NCI-H2196 (cell line): ENCODE results near the gene MCM5.

Experiments used
- DNase-seq: peaks from one replicate; lab custom pipeline; 2025; ENCODE audit not compliant: unreplicated experiment; lab: John Stamatoyannopoulos, UW

The MCM5 gene

DNA sequence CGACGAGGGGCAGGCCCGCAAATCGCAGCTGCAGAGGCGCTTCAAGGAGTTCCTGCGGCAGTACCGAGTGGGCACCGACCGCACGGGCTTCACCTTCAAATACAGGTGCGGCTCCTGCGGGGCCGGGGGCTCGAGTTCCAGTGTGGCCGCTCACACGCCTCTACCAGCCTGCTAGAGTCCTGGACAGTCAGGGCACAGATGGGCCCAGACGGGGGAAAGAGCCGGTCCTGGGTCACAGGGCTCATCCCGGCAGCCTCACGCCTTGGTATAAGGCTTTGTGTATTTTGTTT, 506 bp downstream of the MCM5 start:
- no peak for DNase-seq

DNA sequence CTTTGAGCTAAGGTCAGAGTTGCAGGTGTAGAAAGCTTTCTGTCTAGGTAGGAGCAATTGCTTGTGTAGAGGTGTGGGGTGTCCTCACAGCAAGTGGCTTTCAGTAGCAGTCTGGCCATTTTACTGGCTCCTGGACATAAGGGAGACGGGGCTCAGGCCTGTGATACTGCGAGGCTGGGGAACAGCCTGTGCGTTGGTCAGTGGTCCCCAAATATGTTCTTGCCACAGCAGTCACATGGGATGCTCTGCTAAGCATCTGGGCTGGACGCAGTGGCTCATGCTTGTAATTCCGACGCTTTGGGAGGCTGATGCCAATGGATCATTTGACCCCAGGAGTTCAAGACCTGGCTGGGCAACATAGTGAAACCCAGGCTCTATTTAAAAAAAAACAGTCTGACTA, 1.9 kb downstream of the MCM5 start:
- DNase-seq = no peak

DNA sequence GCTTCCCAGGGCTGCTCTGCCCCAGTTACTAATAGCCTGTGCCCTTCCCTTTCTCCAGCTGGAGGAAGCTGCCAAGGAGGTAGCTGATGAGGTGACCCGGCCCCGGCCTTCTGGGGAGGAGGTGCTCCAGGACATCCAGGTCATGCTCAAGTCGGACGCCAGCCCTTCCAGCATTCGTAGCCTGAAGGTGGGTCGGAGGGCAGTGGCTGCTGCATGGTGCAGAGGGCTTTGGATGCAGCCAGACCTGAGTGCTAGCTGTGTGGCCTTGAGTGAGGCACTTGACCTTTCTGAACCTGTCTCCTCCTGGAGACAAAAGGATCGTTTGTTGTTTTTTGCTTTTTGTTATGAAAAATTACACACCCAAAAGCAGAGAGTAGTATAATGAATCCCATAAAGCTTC, 3.4 kb downstream of the MCM5 start:
- DNase-seq = no peak

DNA sequence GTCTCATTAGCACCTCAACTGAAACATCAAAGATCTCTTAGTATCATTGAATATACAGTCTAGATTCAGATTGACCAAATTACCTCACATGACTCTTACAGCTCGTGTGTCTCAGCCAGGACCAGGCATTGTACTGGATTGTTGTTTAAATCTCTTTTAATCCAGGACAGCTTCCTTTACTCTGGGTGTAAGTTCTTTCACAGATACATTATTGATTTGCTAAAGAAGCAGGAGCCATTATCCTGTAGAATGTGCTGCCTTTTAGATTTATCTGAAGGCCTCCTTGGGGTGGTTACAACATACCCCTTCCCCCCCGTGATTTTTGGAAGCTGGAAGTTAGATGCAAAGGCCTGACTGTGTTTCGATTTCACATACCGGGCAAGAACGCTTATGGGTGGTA, 4.2 kb downstream of the MCM5 start:
- DNase-seq = no peak

DNA sequence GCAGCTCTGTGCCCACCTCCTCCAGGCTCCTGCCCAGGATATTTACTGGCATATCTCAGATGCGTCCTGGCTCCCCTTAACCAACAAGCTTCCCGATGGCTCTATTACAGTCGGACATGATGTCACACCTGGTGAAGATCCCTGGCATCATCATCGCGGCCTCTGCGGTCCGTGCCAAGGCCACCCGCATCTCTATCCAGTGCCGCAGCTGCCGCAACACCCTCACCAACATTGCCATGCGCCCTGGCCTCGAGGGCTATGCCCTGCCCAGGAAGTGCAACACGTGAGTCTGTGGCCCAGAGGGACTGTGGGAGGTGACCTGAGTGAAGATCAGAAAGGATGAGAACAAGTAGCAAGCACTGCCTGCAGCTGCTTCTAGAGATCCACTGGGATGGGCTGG, 6.5 kb downstream of the MCM5 start:
- DNase-seq = no peak

DNA sequence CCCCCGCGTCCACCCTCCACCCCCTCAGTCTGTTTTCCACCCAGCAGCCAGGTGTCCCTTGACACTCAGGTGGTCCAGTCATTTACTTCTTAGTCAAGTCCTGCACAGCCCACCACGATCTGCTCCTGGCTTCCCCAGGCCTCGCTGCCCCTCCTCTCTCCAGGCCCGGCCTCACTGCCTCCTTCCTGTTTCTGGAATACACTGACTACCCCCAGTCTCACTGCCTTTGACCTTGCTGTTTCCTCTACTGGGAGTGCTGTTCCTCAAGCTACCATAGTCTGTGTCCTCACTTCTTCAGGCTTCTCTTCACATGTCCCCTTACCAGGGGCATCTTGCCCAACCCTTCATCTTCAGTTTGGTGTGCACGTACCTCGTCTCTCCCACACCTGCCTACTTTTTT, 7.4 kb downstream of the MCM5 start:
- DNase-seq = no peak

DNA sequence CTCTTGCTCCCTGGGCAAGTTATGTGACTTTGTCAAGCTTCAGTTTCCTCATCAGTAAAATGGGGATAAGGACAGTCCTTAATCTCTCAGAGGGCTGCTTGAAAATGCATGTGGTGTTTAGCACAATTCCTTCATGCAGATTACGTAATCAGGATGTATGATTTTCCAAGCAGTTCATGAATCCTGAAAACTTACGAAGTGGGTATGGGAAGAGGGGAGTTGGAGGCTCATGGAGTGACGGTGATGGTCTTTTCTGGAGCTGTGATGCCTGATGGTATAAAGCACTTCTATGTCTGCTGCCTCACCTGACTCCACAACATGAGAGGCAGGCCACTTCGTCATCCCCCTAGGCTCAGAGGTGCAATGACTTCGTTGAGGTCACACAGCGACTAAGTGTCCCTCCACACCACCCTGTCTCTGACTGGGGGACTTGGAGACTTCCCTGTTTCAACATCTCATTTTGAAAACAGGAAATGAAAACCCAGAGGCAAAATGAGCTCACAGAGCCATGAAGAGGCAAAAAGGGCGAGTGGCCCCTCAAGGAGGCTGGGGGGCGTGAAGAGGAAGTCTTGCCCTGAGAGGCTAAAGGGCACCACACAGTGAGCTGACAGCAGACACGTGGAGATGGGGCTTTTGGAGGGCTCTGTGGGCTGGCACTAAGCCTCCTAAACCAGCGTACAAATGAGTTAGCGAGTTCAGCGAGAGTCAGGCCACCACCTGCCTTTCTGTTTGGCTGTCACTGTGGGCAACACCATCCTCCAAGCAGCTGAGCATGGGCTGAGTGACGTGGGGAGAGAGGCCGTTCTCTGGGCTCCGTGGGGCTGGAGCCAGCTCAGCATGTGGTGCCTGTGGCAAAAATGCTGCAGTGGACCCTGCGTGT, 10.1 kb downstream of the MCM5 start:
- DNase-seq = no peak

DNA sequence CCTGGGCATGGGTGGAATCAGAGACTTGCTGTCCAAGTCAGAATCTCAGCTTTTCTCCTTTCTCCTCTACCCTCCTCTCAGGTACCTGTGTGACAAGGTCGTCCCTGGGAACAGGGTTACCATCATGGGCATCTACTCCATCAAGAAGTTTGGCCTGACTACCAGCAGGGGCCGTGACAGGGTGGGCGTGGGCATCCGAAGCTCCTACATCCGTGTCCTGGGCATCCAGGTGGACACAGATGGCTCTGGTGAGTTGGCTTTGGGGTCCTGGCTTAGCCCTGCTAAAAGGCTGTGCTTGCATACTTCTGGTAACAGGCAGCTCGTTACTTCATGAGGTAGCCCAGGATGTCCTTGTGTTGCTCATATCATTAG, 10.7 kb downstream of the MCM5 start:
- no peak for DNase-seq

DNA sequence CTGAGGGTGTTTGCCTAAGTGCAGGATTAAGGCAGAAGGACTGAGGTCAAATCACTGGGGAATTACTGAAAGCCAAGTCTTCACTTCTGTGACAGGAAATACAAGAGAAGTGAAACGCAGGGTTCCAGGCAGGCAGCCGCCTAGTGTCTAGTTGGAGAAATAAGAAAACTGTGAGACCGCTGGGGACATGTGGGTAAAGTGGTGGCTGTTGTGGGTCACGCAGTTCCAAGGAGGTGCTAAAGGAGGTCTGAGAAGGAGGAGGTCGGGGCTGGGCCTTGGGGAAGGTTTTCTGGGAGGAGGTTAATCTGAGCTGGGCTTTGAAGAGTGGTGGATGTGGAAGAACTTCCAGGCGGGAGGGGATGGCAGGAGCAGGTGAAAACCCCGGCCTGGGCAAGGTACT, 11.2 kb downstream of the MCM5 start:
- DNase-seq = no peak

DNA sequence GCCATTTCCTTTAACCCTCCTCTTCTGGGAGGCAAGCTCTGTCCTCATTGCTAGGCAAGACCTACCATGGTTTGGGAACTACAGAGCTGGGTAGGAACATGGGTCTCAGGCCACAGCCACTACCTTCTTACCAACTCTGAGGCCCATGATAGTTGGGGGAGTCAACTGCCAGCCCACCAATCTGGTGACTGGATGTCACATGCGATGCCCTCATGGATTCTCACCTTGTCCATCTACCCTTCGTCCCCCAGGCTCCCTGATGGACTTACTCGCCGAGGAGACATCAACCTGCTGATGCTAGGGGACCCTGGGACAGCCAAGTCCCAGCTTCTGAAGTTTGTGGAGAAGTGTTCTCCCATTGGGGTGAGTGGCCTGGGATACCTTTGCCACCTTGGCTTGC, 13.7 kb downstream of the MCM5 start:
- DNase-seq = no peak

DNA sequence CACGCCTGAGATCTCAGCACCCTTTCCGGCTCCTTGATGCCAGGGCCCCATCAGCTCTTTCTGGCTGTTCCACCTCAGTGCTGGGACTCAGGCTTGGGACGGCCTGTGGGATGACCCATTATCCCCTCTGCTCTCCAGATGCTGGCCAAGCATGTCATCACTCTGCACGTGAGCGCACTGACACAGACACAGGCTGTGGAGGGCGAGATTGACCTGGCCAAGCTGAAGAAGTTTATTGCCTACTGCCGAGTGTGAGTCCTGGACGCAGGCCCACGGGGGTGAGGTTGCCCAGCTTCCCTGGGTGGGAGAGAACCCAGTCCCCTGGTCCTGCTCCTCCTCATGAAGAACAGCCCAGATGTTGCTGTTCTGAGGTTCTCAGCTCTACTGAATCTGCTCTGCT, 17.7 kb downstream of the MCM5 start:
- no peak for DNase-seq

DNA sequence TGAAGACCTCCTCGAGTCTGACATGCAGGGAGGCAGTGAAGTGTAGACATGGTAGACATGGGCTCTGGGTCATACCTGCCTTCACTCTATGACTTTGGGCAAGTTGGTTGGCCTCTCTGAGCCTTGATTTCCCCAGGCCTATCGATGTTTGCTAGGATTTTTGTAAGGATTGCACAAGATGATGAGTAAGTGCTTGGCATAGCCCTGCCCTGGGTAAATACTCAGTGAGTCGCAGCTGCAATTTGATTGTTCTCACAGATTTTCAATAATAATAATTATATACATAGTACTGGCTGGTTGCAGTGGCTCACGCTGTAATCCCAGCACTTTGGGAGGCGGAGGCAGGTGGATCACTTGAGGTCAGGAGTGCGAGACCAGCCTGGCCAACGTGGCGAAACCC, 18.1 kb downstream of the MCM5 start:
- no peak for DNase-seq

DNA sequence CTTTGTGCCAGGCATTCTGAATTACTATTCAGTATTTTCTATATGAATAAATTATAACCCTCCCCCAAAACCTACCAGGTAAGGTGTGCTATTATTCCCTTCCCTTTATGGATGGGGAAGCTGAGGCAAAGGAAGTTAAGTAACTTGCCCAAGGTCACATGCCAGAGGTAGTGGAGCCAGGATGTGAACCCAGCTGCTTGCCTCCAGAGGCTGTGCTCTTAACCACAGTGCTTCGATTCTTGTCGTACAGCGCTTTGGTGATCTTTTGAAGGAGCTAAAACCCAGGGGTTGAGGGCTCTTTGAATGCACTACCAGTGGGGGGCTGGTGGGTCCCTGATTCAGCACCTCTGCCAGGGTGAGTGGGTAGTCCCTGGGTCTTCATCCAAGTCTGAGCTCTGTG, 18.8 kb downstream of the MCM5 start:
- DNase-seq = no peak

DNA sequence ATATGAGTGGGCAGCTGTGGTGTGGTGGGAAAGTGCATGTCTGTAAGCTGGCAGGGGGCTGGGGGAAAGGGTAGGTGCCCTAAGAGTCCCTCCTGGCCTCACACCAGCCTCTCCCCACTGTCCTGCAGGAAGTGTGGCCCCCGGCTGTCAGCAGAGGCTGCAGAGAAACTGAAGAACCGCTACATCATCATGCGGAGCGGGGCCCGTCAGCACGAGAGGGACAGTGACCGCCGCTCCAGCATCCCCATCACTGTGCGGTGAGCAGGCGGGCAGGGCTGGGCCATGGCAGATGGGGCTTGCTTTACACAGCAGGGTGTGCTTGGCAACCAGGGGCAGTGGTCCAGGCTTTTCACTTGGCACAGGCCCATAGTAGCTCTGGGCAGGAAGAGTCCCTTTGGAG, 19.8 kb downstream of the MCM5 start:
- DNase-seq = no peak

DNA sequence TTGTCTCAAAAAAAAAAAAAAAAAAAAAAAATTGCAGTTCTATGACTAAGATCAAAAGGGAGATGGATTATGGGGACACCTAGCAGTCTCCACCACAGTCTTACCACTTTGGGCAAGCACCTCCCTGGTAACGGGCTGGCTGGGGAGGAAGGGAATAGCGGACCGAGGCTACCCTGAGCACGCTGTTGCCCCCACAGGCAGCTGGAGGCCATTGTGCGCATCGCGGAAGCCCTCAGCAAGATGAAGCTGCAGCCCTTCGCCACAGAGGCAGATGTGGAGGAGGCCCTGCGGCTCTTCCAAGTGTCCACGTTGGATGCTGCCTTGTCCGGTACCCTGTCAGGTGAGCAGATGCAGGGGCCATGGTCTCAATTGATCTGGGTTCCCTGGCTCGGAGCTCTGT, 21.2 kb downstream of the MCM5 start:
- DNase-seq = no peak

DNA sequence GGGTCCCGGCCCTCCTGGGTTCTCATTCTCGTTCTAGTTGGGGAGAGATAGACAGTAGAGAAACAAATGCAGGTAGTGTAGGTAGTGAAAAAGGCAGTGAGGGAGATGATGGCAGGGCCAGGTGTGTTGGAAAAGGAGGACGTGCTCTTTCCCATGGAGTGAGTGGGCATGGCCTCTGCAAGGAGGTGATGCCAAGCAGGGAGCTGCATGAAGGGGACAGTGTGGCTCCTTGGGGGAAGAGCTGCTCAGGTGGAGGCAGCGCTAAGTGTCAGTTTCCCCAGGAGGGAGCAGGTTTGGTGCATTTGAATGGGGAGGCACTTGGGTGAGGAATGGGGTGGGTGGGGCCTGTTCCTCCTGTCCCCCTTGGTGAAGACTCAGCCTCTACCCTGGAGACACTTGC, 22.2 kb downstream of the MCM5 start:
- DNase-seq = no peak

DNA sequence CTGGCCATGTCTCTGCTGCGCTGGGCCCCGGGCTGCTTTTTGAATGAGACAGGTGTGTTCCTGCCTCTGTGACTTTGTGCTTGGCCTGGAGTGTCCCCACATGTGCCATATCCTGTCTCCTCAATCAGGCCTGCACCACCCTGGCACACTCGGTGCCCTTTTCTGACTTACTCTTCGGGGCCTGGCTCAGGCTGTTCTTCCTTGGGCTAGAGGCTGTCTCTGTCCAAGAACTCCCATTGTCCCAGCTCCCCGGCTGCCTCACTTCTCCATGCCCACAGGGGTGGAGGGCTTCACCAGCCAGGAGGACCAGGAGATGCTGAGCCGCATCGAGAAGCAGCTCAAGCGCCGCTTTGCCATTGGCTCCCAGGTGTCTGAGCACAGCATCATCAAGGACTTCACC, 23.0 kb downstream of the MCM5 start:
- no peak for DNase-seq

DNA sequence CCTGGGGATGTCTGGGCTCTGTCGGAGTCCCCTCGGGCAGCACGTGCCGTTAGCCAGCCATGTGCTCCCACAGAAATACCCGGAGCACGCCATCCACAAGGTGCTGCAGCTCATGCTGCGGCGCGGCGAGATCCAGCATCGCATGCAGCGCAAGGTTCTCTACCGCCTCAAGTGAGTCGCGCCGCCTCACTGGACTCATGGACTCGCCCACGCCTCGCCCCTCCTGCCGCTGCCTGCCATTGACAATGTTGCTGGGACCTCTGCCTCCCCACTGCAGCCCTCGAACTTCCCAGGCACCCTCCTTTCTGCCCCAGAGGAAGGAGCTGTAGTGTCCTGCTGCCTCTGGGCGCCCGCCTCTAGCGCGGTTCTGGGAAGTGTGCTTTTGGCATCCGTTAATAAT, 24.1 kb downstream of the MCM5 start:
- DNase-seq = no peak

DNA sequence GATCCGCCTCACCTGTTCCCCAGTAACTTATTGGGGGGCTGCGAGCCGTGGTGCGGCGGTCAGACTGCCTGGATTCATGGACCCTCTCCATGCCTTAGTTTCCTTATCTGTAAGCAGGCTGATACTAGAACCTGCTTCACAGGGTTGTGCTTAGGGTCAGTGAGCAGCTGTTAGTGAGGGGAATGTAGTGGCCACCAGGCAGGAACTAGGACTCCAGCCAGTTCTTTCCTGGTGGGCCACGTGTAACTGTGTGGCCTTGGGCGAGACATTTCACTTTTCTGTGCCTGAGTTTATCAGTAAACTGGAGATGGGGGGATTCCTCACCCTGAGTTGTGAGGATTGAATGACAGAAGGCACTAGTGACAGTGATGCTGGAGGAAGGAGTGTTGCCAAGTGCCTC, 24.8 kb downstream of the MCM5 start:
- DNase-seq = no peak

DNA sequence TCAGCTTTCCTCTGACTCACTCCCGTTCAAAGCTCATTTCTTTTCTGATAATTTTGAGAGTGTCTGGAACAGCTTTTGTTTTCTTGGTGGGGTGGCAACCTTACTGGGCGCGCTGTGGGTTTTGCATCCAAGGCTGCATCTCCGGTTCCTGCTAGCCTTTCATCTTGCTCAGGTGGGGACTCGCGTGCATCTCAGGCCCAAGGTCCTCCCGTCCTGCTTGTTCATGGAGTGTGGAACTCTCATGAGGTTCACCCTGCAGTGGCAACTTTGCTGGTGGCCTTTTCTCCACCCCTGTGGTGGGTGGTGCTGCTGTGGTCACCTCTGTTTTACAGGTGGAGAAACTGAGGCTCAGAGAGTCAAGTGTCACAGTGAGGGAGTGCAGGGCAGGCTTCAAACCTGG, 25.6 kb downstream of the MCM5 start:
- DNase-seq = no peak

DNA sequence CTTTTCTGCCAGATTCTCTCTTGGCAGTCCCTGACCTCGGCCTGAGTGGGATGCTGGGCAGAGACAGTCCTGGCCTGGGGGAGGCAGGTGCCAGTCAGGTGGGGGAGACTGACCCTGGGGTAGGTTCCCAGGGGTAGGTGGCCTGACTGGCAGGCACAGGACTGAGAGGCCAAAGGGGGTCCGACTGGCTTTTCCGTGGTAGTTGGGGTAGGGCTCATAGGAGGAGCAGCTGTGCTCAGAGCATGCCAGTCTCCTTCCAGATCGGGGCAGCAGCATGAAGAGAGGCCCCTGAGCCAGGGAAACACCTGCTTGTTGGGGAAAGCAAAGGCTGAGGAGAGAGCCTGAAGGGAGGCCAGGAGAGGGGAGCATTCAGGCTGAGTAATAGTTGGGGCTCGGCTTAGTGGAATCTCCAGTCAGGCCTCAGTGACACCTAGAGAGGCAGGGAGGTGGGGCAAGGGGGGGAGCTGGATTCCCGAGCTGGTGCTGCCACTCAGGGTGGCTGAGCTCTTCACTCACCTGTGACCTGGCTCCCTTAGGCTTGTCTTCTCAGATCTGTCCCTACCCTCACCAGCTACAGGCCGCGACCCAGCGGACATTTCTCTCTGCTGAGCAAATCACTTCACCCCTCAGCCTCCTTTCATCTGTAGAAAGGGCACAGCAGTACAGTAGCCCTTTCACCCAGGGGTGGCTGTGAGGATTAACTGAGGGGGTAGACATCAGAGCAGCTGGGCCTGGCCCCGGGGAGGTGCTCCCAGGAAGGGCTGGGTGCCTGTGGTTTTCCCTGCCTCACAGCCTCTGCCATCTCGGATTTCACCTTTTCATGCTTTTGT, 26.2 kb downstream of the MCM5 start:
- peak; percentile 46 for DNase-seq

DNA sequence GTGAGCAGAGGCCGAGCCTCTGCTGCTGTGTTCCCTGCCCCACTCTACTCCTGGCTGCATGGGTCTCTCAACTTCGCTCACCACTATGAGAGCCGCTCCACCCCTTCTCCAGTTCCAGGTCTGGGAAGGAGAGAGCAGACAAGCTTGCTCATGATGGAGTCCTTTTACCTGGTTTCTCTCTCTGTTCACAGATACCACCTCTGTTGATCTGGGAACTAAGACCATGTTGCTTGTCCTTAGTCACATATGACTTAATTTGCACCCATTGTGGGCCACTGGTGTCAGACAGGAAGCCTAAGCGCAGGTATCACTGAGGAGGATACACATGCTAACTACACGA, 26.8 kb downstream of the MCM5 start:
- no peak for DNase-seq

DNA sequence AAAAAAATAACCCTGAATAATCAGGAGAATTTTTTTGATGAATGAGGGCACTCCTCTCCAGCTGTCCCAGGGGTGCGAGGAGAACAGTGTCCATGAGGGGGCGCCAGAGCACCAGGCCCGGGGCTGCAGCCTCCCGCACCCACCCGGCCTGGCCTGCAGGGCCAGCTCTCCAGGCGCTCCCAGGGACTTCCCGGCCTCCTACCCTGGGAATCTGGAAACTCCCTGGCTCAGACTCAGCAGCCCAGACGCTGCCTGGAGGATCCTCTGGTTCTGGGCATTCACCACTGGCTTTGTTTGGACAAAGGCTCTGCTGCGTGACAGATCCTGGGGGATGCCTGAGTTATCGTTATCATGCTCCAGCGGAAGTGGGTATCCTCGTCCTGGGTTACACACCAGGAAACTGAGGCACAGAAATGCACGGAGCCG, 31.0 kb downstream of the MCM5 start:
- DNase-seq = peak; percentile 68
